A673 (cell line): Measurements from ENCODE around the gene KIRREL3. TPM values are rescaled to one million over a fixed set of nuclear protein-coding genes. Genes with fewer than 3 reads are reported as not detected.

Source experiments
- BruUV-seq: library from RNA; stranded (reverse); fragments of 400-500 nt; replicated peaks from 2 replicates; lab custom pipeline; 2021; lab: Mats Ljungman, UMichigan
- CTCF ChIA-PET: fragments of 300-600 bp; sonication (Branson Sonifier 250); formaldehyde crosslinking; loops from one replicate; lab custom pipeline; 2022; ENCODE audit warnings: antibody characterized with exemption; lab: Charles Lee
- POLR2A ChIA-PET: fragments of 300-600 bp; sonication (Branson Sonifier 250); formaldehyde crosslinking; loops from one replicate; lab custom pipeline; 2022; ENCODE audit warnings: antibody characterized with exemption; ENCODE audit not compliant: low non-redundant PET; lab: Charles Lee
- DNase-seq: peaks from one replicate; pipeline ENCODE4 v3.0.0-alpha.2; 2015; ENCODE audit warnings: low spot score
- H3K27ac ChIP-seq: fragments of 200-600 bp; sonication (generic); 2 replicates; pipeline ENCODE4 v1.5.1; 2016; ENCODE audit warnings: mixed run types, low read depth, mild to moderate bottlenecking, mixed read lengths, antibody characterized with exemption, low read length; ENCODE audit not compliant: poor library complexity, severe bottlenecking
- H3K27me3 ChIP-seq: fragments of 200-600 bp; sonication (generic); replicated peaks from 2 replicates; pipeline ENCODE4 v1.6.1; 2017; ENCODE audit warnings: mixed run types, low read depth, mild to moderate bottlenecking, mixed read lengths, antibody characterized with exemption, low read length; ENCODE audit not compliant: insufficient read depth, poor library complexity
- H3K36me3 ChIP-seq: fragments of 200-600 bp; sonication (generic); 2 replicates; pipeline ENCODE4 v1.6.1; 2016; ENCODE audit warnings: mixed run types, mild to moderate bottlenecking, mixed read lengths, antibody characterized with exemption, low read length; ENCODE audit not compliant: insufficient read depth, poor library complexity, severe bottlenecking
- H3K4me1 ChIP-seq: fragments of 200-600 bp; sonication (generic); 2 replicates; pipeline ENCODE4 v1.6.1; 2017; ENCODE audit warnings: mixed run types, mild to moderate bottlenecking, mixed read lengths, antibody characterized with exemption, low read length; ENCODE audit not compliant: insufficient read depth, poor library complexity, severe bottlenecking
- H3K4me3 ChIP-seq: fragments of 200-600 bp; sonication (generic); 2 replicates; pipeline ENCODE4 v1.5.1; 2016; ENCODE audit warnings: low read depth, mixed run types, mild to moderate bottlenecking, mixed read lengths, low read length; ENCODE audit not compliant: poor library complexity, severe bottlenecking
- H3K9me3 ChIP-seq: fragments of 200-600 bp; sonication (generic); 2 replicates; pipeline ENCODE4 v1.6.1; 2016; ENCODE audit warnings: mixed run types, low read depth, mild to moderate bottlenecking, mixed read lengths, antibody characterized with exemption, low read length; ENCODE audit not compliant: poor library complexity, severe bottlenecking
- EZH2 ChIP-seq: fragments of 200-600 bp; sonication (generic); IDR thresholded peaks from 2 replicates; pipeline ENCODE4 v1.6.1; 2017; ENCODE audit warnings: borderline replicate concordance, low read depth, mild to moderate bottlenecking, mixed read lengths, antibody characterized with exemption, low read length; ENCODE audit not compliant: poor library complexity, severe bottlenecking
- intact Hi-C: fragments of 100-400 bp; cut with micrococcal nuclease; formaldehyde crosslinking; loops from one replicate; pipeline ENCODE4 v1.10.0; 2022; ENCODE audit not compliant: unreplicated experiment
- total RNA-seq: library from RNA; stranded (reverse); gene quantifications from 2 replicates; pipeline ENCODE4 v1.2.3, GENCODE V29; 2021
- TF ChIP-seq, protein P1 (sequence below): fragments of 300-800, 200-600 bp; sonication (generic); conservative IDR thresholded peaks from 2 replicates; pipeline ENCODE4 v1.5.1; 2017; ENCODE audit warnings: low read depth, mild to moderate bottlenecking, antibody characterized with exemption, low read length, moderate library complexity, mixed read lengths

KIRREL3 gene
- total RNA-seq, 1 experiment from 2014 or later: not detected

DNA sequence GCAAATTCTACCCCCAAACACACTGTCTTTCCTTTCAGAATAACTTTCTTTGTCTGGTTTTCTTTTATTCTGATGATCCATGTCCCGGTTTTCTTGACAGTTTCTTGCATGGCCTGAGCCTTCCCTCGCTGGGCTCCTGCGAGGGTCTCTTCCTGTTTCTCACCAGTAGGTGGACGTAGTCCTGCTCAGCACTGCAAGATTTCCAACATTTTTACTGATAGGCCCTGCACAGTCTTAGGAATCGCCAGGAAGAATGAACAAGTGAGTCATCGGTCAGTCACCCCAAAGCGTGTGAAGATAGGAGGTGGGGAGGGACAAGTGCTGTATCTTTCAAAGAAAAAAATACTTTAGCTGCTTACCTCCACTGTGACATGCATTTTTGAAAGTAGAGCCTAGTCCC is 16.9 kb upstream of the KIRREL3 start:
- Histone ChIP-seq H3K4me1 (no peaks in the 10 kb centered on the region), H3K9me3 (no peaks in the 10 kb centered on the region), H3K27ac (no peak overlapping the region), H3K36me3 (no peaks in the 10 kb centered on the region), H3K27me3 (peaks cover 32% of the 10 kb centered on the region), H3K4me3 (no peak overlapping the region)
- POLR2A ChIA-PET: no interaction called here
- intact Hi-C loops: no loop called here
- no TSS peak for BruUV-seq
- peak; percentile 17 for DNase-seq
- CTCF ChIA-PET: no interaction called here
- no peak for TF ChIP-seq EZH2
- TF ChIP-seq, protein P1, sequence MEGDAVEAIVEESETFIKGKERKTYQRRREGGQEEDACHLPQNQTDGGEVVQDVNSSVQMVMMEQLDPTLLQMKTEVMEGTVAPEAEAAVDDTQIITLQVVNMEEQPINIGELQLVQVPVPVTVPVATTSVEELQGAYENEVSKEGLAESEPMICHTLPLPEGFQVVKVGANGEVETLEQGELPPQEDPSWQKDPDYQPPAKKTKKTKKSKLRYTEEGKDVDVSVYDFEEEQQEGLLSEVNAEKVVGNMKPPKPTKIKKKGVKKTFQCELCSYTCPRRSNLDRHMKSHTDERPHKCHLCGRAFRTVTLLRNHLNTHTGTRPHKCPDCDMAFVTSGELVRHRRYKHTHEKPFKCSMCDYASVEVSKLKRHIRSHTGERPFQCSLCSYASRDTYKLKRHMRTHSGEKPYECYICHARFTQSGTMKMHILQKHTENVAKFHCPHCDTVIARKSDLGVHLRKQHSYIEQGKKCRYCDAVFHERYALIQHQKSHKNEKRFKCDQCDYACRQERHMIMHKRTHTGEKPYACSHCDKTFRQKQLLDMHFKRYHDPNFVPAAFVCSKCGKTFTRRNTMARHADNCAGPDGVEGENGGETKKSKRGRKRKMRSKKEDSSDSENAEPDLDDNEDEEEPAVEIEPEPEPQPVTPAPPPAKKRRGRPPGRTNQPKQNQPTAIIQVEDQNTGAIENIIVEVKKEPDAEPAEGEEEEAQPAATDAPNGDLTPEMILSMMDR: peak; percentile 47

DNA sequence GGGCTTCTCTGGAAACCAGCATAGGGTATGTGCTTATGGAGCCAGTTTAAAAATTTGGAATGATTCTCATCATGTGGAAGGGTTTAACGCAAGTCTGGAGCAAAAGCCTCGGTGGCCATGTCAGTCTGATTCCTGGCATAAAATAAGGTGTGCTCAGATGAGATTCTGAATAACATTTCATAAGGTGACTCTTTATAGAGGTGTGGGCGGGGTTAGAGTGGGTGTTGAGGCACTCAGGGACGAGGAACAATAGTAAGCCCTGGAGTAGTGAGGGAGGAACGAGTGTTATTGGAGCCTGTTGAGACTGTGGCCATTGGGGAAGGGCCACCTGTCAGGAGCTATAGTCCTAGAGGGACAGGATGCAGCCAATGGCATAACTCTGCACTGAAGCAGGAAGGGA is 13.0 kb upstream of the KIRREL3 start:
- CTCF ChIA-PET: no interaction called here

DNA sequence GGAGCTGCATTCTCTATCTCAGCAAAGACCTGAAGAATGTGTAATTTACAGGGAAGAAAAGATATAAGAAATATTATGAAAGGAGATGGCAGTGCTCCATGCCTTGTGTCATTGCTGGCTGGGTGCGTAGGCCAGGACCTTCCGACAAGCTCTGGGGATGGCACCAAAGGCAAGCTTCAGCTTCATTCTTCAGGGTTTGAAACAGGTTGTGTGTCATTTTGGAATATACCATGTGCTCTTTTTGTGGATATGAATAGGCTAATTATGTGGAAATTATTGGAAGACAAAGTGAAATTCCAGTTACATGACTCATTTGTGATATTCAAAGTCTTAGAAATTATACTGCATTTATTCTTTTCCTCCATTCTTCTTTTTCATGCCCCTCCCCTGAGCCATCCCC is 5.7 kb upstream of the KIRREL3 start:
- ChIA-PET POLR2A (no interaction called here), CTCF (no interaction called here)
- DNase-seq: no peak
- no TSS peak for BruUV-seq
- H3K4me1 ChIP-seq: peaks cover 8% of the 10 kb centered on the region
- intact Hi-C loops: loop anchor here (10.0 kb wide), 1 partner anchor 338 kb away; no protein-coding TSS in a partner anchor
- peaks cover 82% of the 10 kb centered on the region for H3K27me3 ChIP-seq
- no peak overlapping the region for H3K27ac ChIP-seq
- H3K9me3 ChIP-seq: no peaks in the 10 kb centered on the region
- TF ChIP-seq, protein P1: no peak
- TF ChIP-seq EZH2: no peak
- no peak overlapping the region for H3K4me3 ChIP-seq
- H3K36me3 ChIP-seq: no peaks in the 10 kb centered on the region

More for the DNA sequence above, 13.0 kb upstream of the KIRREL3 start:
- POLR2A ChIA-PET: no interaction called here
- Histone ChIP-seq H3K4me1 (no peaks in the 10 kb centered on the region), H3K36me3 (no peaks in the 10 kb centered on the region), H3K9me3 (no peaks in the 10 kb centered on the region), H3K27ac (no peak overlapping the region), H3K4me3 (no peak overlapping the region), H3K27me3 (peaks cover 59% of the 10 kb centered on the region)
- intact Hi-C loops: no loop called here
- BruUV-seq: no TSS peak
- DNase-seq: no peak
- TF ChIP-seq EZH2: no peak
- TF ChIP-seq, protein P1: no peak
